ENCODE data around the gene TRAPPC1. TPM values are rescaled to one million over a fixed set of nuclear protein-coding genes. Genes with fewer than 3 reads are reported as not detected.

The TRAPPC1 gene
- total RNA-seq, 4 donors from 2014 or later = 30.0 to 73.3 (median 48.3) TPM

GRCh38 chr17:7909089-7909488 is 22.7 kb downstream of the TRAPPC1 start:
- no peak for TF ChIP-seq CTCF (IDR thresholded peaks at IDR 0.05)
- no peak for ATAC-seq (ENCODE audit: low FRiP score)

GRCh38 chr17:7903154-7904103 is 28.3 kb downstream of the TRAPPC1 start:
- ATAC-seq (ENCODE audit: low FRiP score) (no peak), DNase-seq (ENCODE audit: low spot score) (no peak)
- TF ChIP-seq CTCF (IDR thresholded peaks at IDR 0.05) = no peak

More at GRCh38 chr17:7909089-7909488, 22.7 kb downstream of the TRAPPC1 start:
- DNase-seq (ENCODE audit: low spot score) = no peak

- ATAC-seq (ENCODE audit: low FRiP score) (peak; percentile 79), DNase-seq (ENCODE audit: low spot score) (no peak)
- peak in 1 of 3 donors; percentile 15 for TF ChIP-seq CTCF (IDR thresholded peaks at IDR 0.05)
Measured at GRCh38 chr17:7897773-7898172, 34.0 kb downstream of the TRAPPC1 start.

- TF ChIP-seq CTCF (IDR thresholded peaks at IDR 0.05) = no peak
- DNase-seq (ENCODE audit: low spot score) (no peak), ATAC-seq (ENCODE audit: low FRiP score) (no peak)
Measured at GRCh38 chr17:7897090-7897489, 34.7 kb downstream of the TRAPPC1 start.

GRCh38 chr17:7894866-7895265 is 36.9 kb downstream of the TRAPPC1 start:
- DNase-seq (ENCODE audit: low spot score) (no peak), ATAC-seq (ENCODE audit: low FRiP score) (no peak)
- TF ChIP-seq CTCF (IDR thresholded peaks at IDR 0.05) = no peak

GRCh38 chr17:7894226-7894625 is 37.5 kb downstream of the TRAPPC1 start:
- TF ChIP-seq CTCF (IDR thresholded peaks at IDR 0.05) = no peak
- ATAC-seq (ENCODE audit: low FRiP score) (no peak), DNase-seq (ENCODE audit: low spot score) (no peak)

Data from omental fat pad (tissue), 4 donors.